K562 (cell line): ENCODE measurements around the gene LPAR5. TPM values are rescaled to one million over a fixed set of nuclear protein-coding genes. Genes with fewer than 3 reads are reported as not detected.
"Not testable (repeated sequence)": the region's sequence is repeated elsewhere in the genome, so short reads cannot be mapped to it uniquely, and the experiment has no call there.

Experiments
- ATAC-seq: fragments of 200-7000 bp; cut with Tn5 transposase; 3 replicates; pipeline ENCODE4 v1.9.1; 2020; ENCODE audit warnings: moderate library complexity
- BruUV-seq: library from RNA; stranded (reverse); fragments of 400-500 nt; replicated peaks from 2 replicates; lab custom pipeline; 2021; lab: Mats Ljungman, UMichigan
- CTCF ChIA-PET: fragments of 300-600 bp; formaldehyde crosslinking; extraction: SDS; loops from one replicate; lab custom pipeline; 2021; ENCODE audit warnings: low intra/inter-chr PET ratio; lab: Yijun Ruan, JAX
- POLR2A ChIA-PET: fragments of 300-600, 350-650 bp; sonication (Branson Sonifier 250); formaldehyde crosslinking; extraction: SDS; loops from one replicate; lab custom pipeline; 2021; ENCODE audit warnings: antibody characterized with exemption, inconsistent platforms; lab: Yijun Ruan, JAX
- DNase-seq, 4 experiments: peaks; one replicate each; pipeline versions ENCODE4 v3.0.0 to v3.0.0-alpha.2; 2011 to 2018; ENCODE audit warnings: low spot score in 3 of 4, mixed read lengths in 3 of 4; ENCODE audit errors: extremely low read depth in 1 of 4
- FAIRE-seq: peaks from 2 replicates; lab custom pipeline; 2011; peaks lifted over from hg19 to GRCh38; lab: Jason Lieb, UNC
- H2AFZ ChIP-seq: 2 replicates; pipeline ENCODE4 v1.6.0; 2011; ENCODE audit warnings: low read depth, low read length, control low read depth, inconsistent platforms
- H3K27ac ChIP-seq: fragments of 200-600 bp; 3 replicates; pipeline ENCODE4 v1.8.0; 2011; ENCODE audit warnings: low read depth, mild to moderate bottlenecking, control low read depth, inconsistent platforms, low read length, moderate library complexity, mixed read lengths; ENCODE audit errors: extremely low read depth
- H3K27me3 ChIP-seq, 2 experiments: fragments of 300-600 bp in 1 of 2; 2 replicates in 1 of 2; 3 replicates in 1 of 2; pipeline versions ENCODE4 v1.6.0 to v1.8.0; 2011; ENCODE audit warnings: inconsistent platforms in 2 of 2, low read length in 2 of 2, mild to moderate bottlenecking in 1 of 2, mixed read lengths in 1 of 2, moderate library complexity in 1 of 2; ENCODE audit not compliant: control insufficient read depth in 2 of 2, insufficient read depth in 2 of 2
- H3K36me3 ChIP-seq: fragments of 300-600 bp; 3 replicates; pipeline ENCODE4 v1.8.0; 2011; ENCODE audit warnings: mild to moderate bottlenecking, low read length, inconsistent platforms; ENCODE audit not compliant: control insufficient read depth, insufficient read depth
- H3K4me1 ChIP-seq, 2 experiments: fragments of 200-600 bp in 1 of 2; replicated peaks in 1 of 2; 2 replicates in 1 of 2; 3 replicates in 1 of 2; pipeline versions ENCODE4 v1.5.1 to v1.8.0; 2011; ENCODE audit warnings: inconsistent platforms in 2 of 2, low read length in 2 of 2, mild to moderate bottlenecking in 1 of 2, mixed read lengths in 1 of 2, moderate library complexity in 1 of 2; ENCODE audit not compliant: control insufficient read depth in 2 of 2, insufficient read depth in 2 of 2
- H3K4me2 ChIP-seq: 2 replicates; pipeline ENCODE4 v1.6.1; 2011; ENCODE audit warnings: low read length, control low read depth, inconsistent platforms, mixed read lengths; ENCODE audit not compliant: insufficient read depth
- H3K4me3 ChIP-seq: fragments of 200-600 bp; sonication (generic), shearing (Covaris generic); 2 replicates; pipeline ENCODE4 v1.5.1; 2016; ENCODE audit warnings: control low read depth, inconsistent platforms
- H3K79me2 ChIP-seq: fragments of 200-600 bp; 3 replicates; pipeline ENCODE4 v1.8.0; 2011; ENCODE audit warnings: low read length, inconsistent platforms; ENCODE audit not compliant: control insufficient read depth, insufficient read depth
- H3K9ac ChIP-seq, 2 experiments: 2 replicates each; pipeline versions ENCODE4 v1.6.0 to v1.6.1; 2011; ENCODE audit warnings: low read depth in 2 of 2, low read length in 2 of 2, control low read depth in 1 of 2, inconsistent platforms in 1 of 2, mild to moderate bottlenecking in 1 of 2, mixed read lengths in 1 of 2; ENCODE audit not compliant: insufficient read depth in 1 of 2
- H3K9me1 ChIP-seq: one replicate; pipeline ENCODE4 v1.6.0; 2011; ENCODE audit warnings: inconsistent platforms, mild to moderate bottlenecking, low read length, moderate library complexity; ENCODE audit not compliant: control insufficient read depth, insufficient read depth
- H3K9me3 ChIP-seq: replicated peaks from 2 replicates; pipeline ENCODE4 v1.5.1; 2011; ENCODE audit warnings: low read depth, low read length, inconsistent platforms; ENCODE audit not compliant: control insufficient read depth, insufficient read depth
- H4K20me1 ChIP-seq: replicated peaks from 2 replicates; pipeline ENCODE4 v1.6.1; 2011; ENCODE audit warnings: low read length, inconsistent platforms, mixed read lengths; ENCODE audit not compliant: control insufficient read depth, insufficient read depth
- EHMT2 ChIP-seq: fragments of 450-650 bp; IDR thresholded peaks from 2 replicates; pipeline ENCODE4 v1.6.1; 2018; ENCODE audit warnings: antibody characterized with exemption
- FOXM1 ChIP-seq, 2 experiments: fragments of 450-650 bp in 1 of 2; sonication (generic) in 1 of 2; formaldehyde crosslinking in 1 of 2; IDR thresholded peaks; 2 replicates each; pipeline versions ENCODE4 v1.6.1 to v1.9.0; 2017 to 2022; ENCODE audit warnings: low read depth in 2 of 2, mild to moderate bottlenecking in 2 of 2, missing genetic modification reagents in 1 of 2, moderate library complexity in 1 of 2
- FUS ChIP-seq: fragments of 200-400 bp; formaldehyde crosslinking; optimal IDR thresholded peaks from 2 replicates; pipeline ENCODE3; 2017; ENCODE audit warnings: low read depth, low read length
- HMBOX1 ChIP-seq: sonication (generic); IDR thresholded peaks from 2 replicates; pipeline ENCODE4 v1.6.1; 2016
- PHF20 ChIP-seq: fragments of 450-650 bp; IDR thresholded peaks from 2 replicates; pipeline ENCODE4 v1.6.1; 2018; ENCODE audit not compliant: partially characterized antibody
- XRCC5 ChIP-seq: fragments of 200-400 bp; formaldehyde crosslinking; IDR thresholded peaks from 2 replicates; pipeline ENCODE4 v1.6.1; 2017; ENCODE audit warnings: low read depth, mild to moderate bottlenecking, low read length
- ZFP30 ChIP-seq: fragments of 250-450 bp; sonication (Bioruptor Pico); IDR thresholded peaks from 2 replicates; pipeline ENCODE4 v1.8.0; 2022; ENCODE audit warnings: moderate library complexity, mild to moderate bottlenecking, inconsistent platforms, borderline replicate concordance
- WGBS: fragments of 100-300 bp; shearing (Covaris generic); methylation state at CpG from one replicate; pipeline ENCODE4 v1.1.6; 2016; ENCODE audit warnings: low coverage, mixed read lengths; ENCODE audit not compliant: insufficient coverage; ENCODE audit errors: missing lambda C conversion rate; 5-methylcytosine and 5-hydroxymethylcytosine counted together
- in situ Hi-C: fragments of 300-500 bp; cut with MboI; formaldehyde crosslinking; loops from 4 replicates; pipeline ENCODE4 v1.15.0; 2018; ENCODE audit warnings: inconsistent platforms, mixed read lengths
- intact Hi-C: fragments of 100-400 bp; cut with micrococcal nuclease; formaldehyde crosslinking; loops from 2 replicates; pipeline ENCODE4 v1.14.2; 2022
- polyA plus RNA-seq, 8 experiments: library from polyadenylated mRNA; depleted of rRNA in 4 of 8; stranded (reverse) in 5 of 8; unstranded in 3 of 8; fragments of >200 nt; fragmentation: Nextera tagmentation in 2 of 8; fragmentation: Illumina TruSeq in 1 of 8; extraction: Ambion mirVana in 2 of 8; extraction: Trizol in 1 of 8; gene quantifications; 2 replicates each; pipeline versions ENCODE4 v1.2.1 to v1.2.3, GENCODE V29; 2011 to 2014; ENCODE audit warnings: inconsistent platforms in 1 of 8, missing spikeins in 1 of 8
- total RNA-seq, 7 experiments: library from RNA; depleted of rRNA in 6 of 7; stranded (reverse); fragments of >200 nt in 6 of 7; fragmentation: Illumina TruSeq in 2 of 7; extraction: Trizol in 2 of 7; gene quantifications; 2 replicates each; pipeline versions ENCODE4 v1.2.1 to v1.2.3, GENCODE V29; 2011 to 2021; ENCODE audit warnings: low replicate concordance in 1 of 7
- TF ChIP-seq, protein P1 (sequence below): fragments of 250-450 bp; sonication (Bioruptor Pico); IDR thresholded peaks from 2 replicates; pipeline ENCODE4 v1.8.0; 2021; ENCODE audit warnings: mild to moderate bottlenecking, moderate library complexity
- TF ChIP-seq, protein P2 (sequence below): fragments of 250-450 bp; sonication (Bioruptor Pico); IDR thresholded peaks from 2 replicates; pipeline ENCODE4 v1.8.0; 2021; ENCODE audit warnings: moderate library complexity, mild to moderate bottlenecking, inconsistent platforms

Gene LPAR5
- total and polyA plus RNA-seq, 9 of the 15 experiments (the other 6 are each of a cell fraction or from before 2014, with no cell fraction given) = 1.3 to 11.7 (median 3.6) TPM

DNA sequence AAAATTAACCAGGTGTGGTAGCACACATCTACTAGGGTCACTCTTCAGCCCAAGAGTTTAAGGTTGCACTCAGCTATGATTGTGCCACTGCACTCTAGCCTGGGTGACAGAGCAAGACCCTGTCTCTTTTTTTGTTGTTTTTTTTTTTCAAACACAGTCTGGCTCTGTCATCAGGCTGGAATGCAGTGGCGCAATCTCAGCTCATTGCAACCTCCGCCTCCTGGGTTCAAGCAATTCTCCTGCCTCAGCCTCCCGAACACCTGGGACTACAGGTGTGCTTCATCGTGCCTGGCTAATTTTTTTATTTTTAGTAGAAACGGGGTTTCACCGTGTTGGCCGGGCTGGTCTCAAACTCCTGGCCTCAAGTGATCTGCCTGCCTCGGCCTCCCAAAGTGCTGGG, 49.2 kb downstream of the LPAR5 start:
- CTCF ChIA-PET = interaction anchor here (0.7 kb wide), 1 partner anchor 172 kb away, joined by 3 read pairs; no protein-coding TSS in a partner anchor
- H3K4me2 ChIP-seq, H3K4me1 ChIP-seq, H3K9ac ChIP-seq, H3K9me1 ChIP-seq, H3K9me3 ChIP-seq, DNase-seq, in situ Hi-C loops, H2AFZ ChIP-seq, BruUV-seq, FAIRE-seq, ATAC-seq, H3K27ac ChIP-seq, H3K79me2 ChIP-seq, H3K4me3 ChIP-seq, H4K20me1 ChIP-seq, H3K27me3 ChIP-seq, POLR2A ChIA-PET, intact Hi-C loops: not testable (repeated sequence)
- WGBS = 94% methylated on average over 6 of the region's 8 CpGs
- H3K36me3 ChIP-seq = peaks cover 87% of the 10 kb centered on the region

- Histone ChIP-seq H3K79me2 (no peaks in the 10 kb centered on the region; the same call in 2 of the 3 replicates), H3K4me1 (no peaks in the 10 kb centered on the region), H2AFZ (no peak overlapping the region), H3K27me3 (no peaks in the 10 kb centered on the region), H3K9ac (no peak overlapping the region), H3K4me3 (no peak overlapping the region), H4K20me1 (no peaks in the 10 kb centered on the region), H3K9me3 (no peaks in the 10 kb centered on the region), H3K36me3 (peaks cover 83% of the 10 kb centered on the region), H3K9me1 (no peaks in the 10 kb centered on the region), H3K4me2 (no peak overlapping the region), H3K27ac (no peak overlapping the region)
- FAIRE-seq (no peak), DNase-seq (no peak), ATAC-seq (no peak)
- BruUV-seq = no TSS peak
- ChIA-PET CTCF (no interaction called here), POLR2A (interaction anchor here (1.0 to 1.5 kb wide), 3 partner anchors 8 to 20 kb away, joined by 3 to 4 read pairs (median 4); no protein-coding TSS in a partner anchor)
- in situ Hi-C loops = no loop called here
- intact Hi-C loops = no loop called here
- TF ChIP-seq PHF20 (no peak), FUS (no peak), XRCC5 (no peak), FOXM1 (IDR thresholded peaks at IDR 0.05; ENCODE audit: low read depth) (no peak), FOXM1 (CRISPR knock-in tag; IDR thresholded peaks at IDR 0.05; ENCODE audit: low read depth) (no peak), HMBOX1 (no peak), EHMT2 (no peak), ZFP30 (CRISPR knock-in tag) (no peak)
- TF ChIP-seq, protein P1, sequence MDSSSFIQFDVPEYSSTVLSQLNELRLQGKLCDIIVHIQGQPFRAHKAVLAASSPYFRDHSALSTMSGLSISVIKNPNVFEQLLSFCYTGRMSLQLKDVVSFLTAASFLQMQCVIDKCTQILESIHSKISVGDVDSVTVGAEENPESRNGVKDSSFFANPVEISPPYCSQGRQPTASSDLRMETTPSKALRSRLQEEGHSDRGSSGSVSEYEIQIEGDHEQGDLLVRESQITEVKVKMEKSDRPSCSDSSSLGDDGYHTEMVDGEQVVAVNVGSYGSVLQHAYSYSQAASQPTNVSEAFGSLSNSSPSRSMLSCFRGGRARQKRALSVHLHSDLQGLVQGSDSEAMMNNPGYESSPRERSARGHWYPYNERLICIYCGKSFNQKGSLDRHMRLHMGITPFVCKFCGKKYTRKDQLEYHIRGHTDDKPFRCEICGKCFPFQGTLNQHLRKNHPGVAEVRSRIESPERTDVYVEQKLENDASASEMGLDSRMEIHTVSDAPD = no peak
- TF ChIP-seq, protein P2, sequence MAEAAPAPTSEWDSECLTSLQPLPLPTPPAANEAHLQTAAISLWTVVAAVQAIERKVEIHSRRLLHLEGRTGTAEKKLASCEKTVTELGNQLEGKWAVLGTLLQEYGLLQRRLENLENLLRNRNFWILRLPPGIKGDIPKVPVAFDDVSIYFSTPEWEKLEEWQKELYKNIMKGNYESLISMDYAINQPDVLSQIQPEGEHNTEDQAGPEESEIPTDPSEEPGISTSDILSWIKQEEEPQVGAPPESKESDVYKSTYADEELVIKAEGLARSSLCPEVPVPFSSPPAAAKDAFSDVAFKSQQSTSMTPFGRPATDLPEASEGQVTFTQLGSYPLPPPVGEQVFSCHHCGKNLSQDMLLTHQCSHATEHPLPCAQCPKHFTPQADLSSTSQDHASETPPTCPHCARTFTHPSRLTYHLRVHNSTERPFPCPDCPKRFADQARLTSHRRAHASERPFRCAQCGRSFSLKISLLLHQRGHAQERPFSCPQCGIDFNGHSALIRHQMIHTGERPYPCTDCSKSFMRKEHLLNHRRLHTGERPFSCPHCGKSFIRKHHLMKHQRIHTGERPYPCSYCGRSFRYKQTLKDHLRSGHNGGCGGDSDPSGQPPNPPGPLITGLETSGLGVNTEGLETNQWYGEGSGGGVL (CRISPR knock-in tag) = no peak
- WGBS = 88% methylated on average over 10 of the region's 10 CpGs
These were observed 51.5 kb downstream of the LPAR5 start for GRCh38 chr12:6584293-6584692.
